Bone marrow (tissue), 2 donors: ENCODE results near the gene ANO2.

Experiments
- DNase-seq, 2 donors: peaks; one replicate each; lab custom pipeline; 2025; lab: John Stamatoyannopoulos, UW

ANO2 gene

DNA sequence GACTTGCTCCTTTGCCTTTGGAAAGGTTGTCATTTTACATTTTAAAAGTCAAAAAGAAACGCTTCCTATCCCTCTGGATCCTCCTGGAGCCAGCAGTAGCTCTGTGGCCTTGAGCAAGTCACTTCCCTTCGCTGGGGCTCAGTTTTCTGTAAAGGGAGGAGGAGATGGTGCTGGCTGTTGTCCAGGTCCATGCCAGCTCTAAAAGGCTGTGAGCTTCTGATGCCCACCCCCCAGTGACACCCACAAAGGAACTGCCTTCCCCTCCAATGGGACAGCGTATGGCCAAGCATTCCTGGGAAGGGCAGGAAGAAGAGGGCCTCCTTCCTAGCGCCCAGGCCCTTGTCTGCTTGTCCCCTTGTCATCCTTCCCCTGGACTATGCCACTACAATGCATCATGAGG, 431.7 kb downstream of the ANO2 start:
- no peak for DNase-seq
